SK-N-MC (cell line): ENCODE results near the gene HPS4.

Experiments
- DNase-seq: peaks from one replicate; pipeline ENCODE4 v3.0.0-alpha.2; 2011; ENCODE audit warnings: low read depth, low spot score
- H3K27ac ChIP-seq: fragments of 200-600 bp; sonication (generic); 2 replicates; pipeline ENCODE4 v1.5.1; 2016; ENCODE audit warnings: mixed run types
- H3K36me3 ChIP-seq: fragments of 200-600 bp; sonication (generic); 2 replicates; pipeline ENCODE4 v1.6.1; 2017; ENCODE audit warnings: antibody characterized with exemption, low read length, mixed read lengths; ENCODE audit not compliant: insufficient read depth
- H3K4me3 ChIP-seq: fragments of 200-600 bp; sonication (generic); 2 replicates; pipeline ENCODE4 v1.5.1; 2016
- H3K9ac ChIP-seq: fragments of 200-600 bp; sonication (generic); 2 replicates; pipeline ENCODE4 v1.8.0; 2017; ENCODE audit warnings: mixed run types, mixed read lengths; ENCODE audit not compliant: insufficient read length
- H3K9me3 ChIP-seq: fragments of 200-600 bp; sonication (generic); 2 replicates; pipeline ENCODE4 v1.6.1; 2017; ENCODE audit warnings: low read depth, mild to moderate bottlenecking, antibody characterized with exemption, low read length, moderate library complexity, mixed read lengths
- EZH2 ChIP-seq: fragments of 200-600 bp; sonication (generic); IDR thresholded peaks from one replicate; pipeline ENCODE4 v1.6.1; 2017; ENCODE audit warnings: antibody characterized with exemption
- FOXP2 ChIP-seq: optimal IDR thresholded peaks from 2 replicates; pipeline ENCODE3; 2011; ENCODE audit warnings: mild to moderate bottlenecking, moderate library complexity; ENCODE audit not compliant: insufficient read depth; ENCODE audit errors: extremely low read length, control extremely low read depth
- POLR2AphosphoS5 ChIP-seq: IDR thresholded peaks from 2 replicates; pipeline ENCODE4 v1.6.1; 2012; ENCODE audit warnings: mild to moderate bottlenecking, low read depth, low read length, borderline replicate concordance

The HPS4 gene

GRCh38 chr22:26479792-26480610 lies 3.6 kb downstream of the HPS4 start:
- Histone ChIP-seq H3K9me3 (no peaks in the 10 kb centered on the region), H3K4me3 (peak overlapping the region; percentile 78), H3K27ac (peak overlapping the region; percentile 83), H3K9ac (peak overlapping the region; percentile 87), H3K36me3 (peaks cover 44% of the 10 kb centered on the region)
- no peak for TF ChIP-seq EZH2
- TF ChIP-seq POLR2AphosphoS5 = no peak
- TF ChIP-seq FOXP2 = no peak
- no peak for DNase-seq

GRCh38 chr22:26479043-26479791 lies 4.4 kb downstream of the HPS4 start:
- TF ChIP-seq FOXP2 = no peak
- no peak for TF ChIP-seq POLR2AphosphoS5
- no peak for TF ChIP-seq EZH2
- no peak for DNase-seq
- H3K9me3 ChIP-seq = no peaks in the 10 kb centered on the region
- H3K27ac ChIP-seq = peak overlapping the region; percentile 83
- peaks cover 51% of the 10 kb centered on the region for H3K36me3 ChIP-seq
- peak overlapping the region; percentile 87 for H3K9ac ChIP-seq
- peak overlapping the region; percentile 78 for H3K4me3 ChIP-seq

- Histone ChIP-seq H3K4me3 (no peak overlapping the region), H3K9me3 (no peaks in the 10 kb centered on the region), H3K36me3 (peaks cover 65% of the 10 kb centered on the region), H3K9ac (no peak overlapping the region), H3K27ac (no peak overlapping the region)
- no peak for TF ChIP-seq POLR2AphosphoS5
- TF ChIP-seq EZH2 = no peak
- TF ChIP-seq FOXP2 = no peak
- DNase-seq = no peak
These were observed 6.2 kb downstream of the HPS4 start for GRCh38 chr22:26477341-26477731.

DNA sequence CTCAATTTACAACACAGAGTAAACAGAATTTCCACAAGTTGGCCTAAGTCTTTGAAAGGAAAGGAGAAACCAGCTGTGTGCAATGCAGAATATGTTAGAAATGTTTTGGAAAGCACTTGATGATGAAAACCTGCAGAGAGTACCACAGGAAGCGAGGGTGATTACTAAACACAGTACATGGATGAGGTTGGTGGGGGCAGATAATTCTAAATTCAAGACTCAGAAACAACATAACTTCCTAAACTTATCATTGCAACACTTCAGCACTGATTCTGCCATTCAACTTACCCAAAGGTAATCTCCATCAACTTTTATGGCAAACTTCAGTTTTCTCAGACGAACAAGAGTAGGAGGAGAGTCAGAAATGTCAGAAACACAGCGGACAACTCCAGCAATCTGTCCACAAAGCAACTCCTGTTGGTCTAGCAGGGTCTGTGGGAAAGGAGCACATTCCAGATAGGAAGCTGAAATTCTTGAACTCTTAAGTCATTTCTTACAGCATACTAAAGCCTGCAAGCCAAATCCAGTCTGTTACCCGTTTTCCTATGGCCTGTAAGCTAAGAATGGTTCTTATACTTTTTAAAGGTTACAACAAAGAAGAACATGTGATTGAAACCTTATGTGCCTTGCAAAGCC lies 6.8 kb downstream of the HPS4 start:
- H3K27ac ChIP-seq = no peak overlapping the region
- no peak for TF ChIP-seq POLR2AphosphoS5
- no peak for TF ChIP-seq FOXP2
- TF ChIP-seq EZH2 = no peak
- no peak for DNase-seq
- no peak overlapping the region for H3K9ac ChIP-seq
- no peak overlapping the region for H3K4me3 ChIP-seq
- H3K36me3 ChIP-seq = peaks cover 70% of the 10 kb centered on the region
- no peaks in the 10 kb centered on the region for H3K9me3 ChIP-seq

- Histone ChIP-seq H3K9me3 (no peaks in the 10 kb centered on the region), H3K4me3 (no peak overlapping the region), H3K9ac (no peak overlapping the region), H3K36me3 (peaks cover 82% of the 10 kb centered on the region), H3K27ac (no peak overlapping the region)
- no peak for DNase-seq
- no peak for TF ChIP-seq EZH2
- TF ChIP-seq FOXP2 = no peak
- TF ChIP-seq POLR2AphosphoS5 = no peak
These were observed 8.9 kb downstream of the HPS4 start for GRCh38 chr22:26474682-26475081.

- H3K27ac ChIP-seq = no peak overlapping the region
- DNase-seq = no peak
- H3K36me3 ChIP-seq = peaks cover 85% of the 10 kb centered on the region
- no peaks in the 10 kb centered on the region for H3K9me3 ChIP-seq
- H3K9ac ChIP-seq = no peak overlapping the region
- TF ChIP-seq POLR2AphosphoS5 = no peak
- no peak for TF ChIP-seq EZH2
- no peak for TF ChIP-seq FOXP2
- no peak overlapping the region for H3K4me3 ChIP-seq
These were observed 12.1 kb downstream of the HPS4 start for GRCh38 chr22:26471522-26471921.

DNA sequence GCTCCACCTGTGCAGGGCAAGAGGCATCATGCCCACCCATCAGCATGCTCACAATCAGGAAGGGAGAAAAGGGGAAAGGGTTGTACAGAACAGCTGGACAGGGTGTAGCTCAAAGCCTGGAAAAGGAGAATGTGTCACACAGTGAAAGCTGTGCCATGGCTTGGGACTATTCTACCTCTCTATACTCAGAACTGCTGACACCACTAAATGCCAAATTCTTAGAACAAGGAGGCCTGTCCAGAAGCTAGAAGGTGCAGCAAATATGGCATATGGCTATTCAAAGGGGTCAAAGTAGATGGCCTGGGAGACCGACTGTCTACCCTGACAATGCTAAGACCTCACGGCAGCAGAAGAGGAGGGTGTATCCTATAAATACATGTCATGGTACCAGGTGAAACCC lies 12.8 kb downstream of the HPS4 start:
- Histone ChIP-seq H3K9me3 (no peaks in the 10 kb centered on the region), H3K36me3 (peaks cover 84% of the 10 kb centered on the region), H3K9ac (no peak overlapping the region), H3K27ac (no peak overlapping the region), H3K4me3 (no peak overlapping the region)
- no peak for DNase-seq
- TF ChIP-seq FOXP2 (no peak), EZH2 (no peak), POLR2AphosphoS5 (no peak)

GRCh38 chr22:26466196-26466595 lies 17.4 kb downstream of the HPS4 start:
- DNase-seq = no peak
- Histone ChIP-seq H3K27ac (no peak overlapping the region), H3K4me3 (no peak overlapping the region), H3K9me3 (no peaks in the 10 kb centered on the region), H3K36me3 (peaks cover 85% of the 10 kb centered on the region), H3K9ac (no peak overlapping the region)
- TF ChIP-seq FOXP2 = no peak
- TF ChIP-seq EZH2 = no peak
- no peak for TF ChIP-seq POLR2AphosphoS5
